ENCODE results near the gene GPR108.
"Not testable (repeated sequence)": the region's sequence is repeated elsewhere in the genome, so short reads cannot be mapped to it uniquely, and the experiment has no call there.

The GPR108 gene

GRCh38 chr19:6720369-6721137 lies 16.8 kb downstream of the GPR108 start, which contains the start of gene C3:
C3 (minus strand) TSS chr19:6720650; CDS start chr19:6720589, 61 bp downstream.
- no peak for DNase-seq (ENCODE audit: low spot score)

GRCh38 chr19:6719992-6720368 lies 17.4 kb downstream of the GPR108 start:
- DNase-seq (ENCODE audit: low spot score), result no peak

GRCh38 chr19:6719540-6719861 lies 17.9 kb downstream of the GPR108 start:
- DNase-seq (ENCODE audit: low spot score), result no peak

- peak; percentile 68 for DNase-seq (ENCODE audit: low spot score)
Measured at GRCh38 chr19:6718741-6719539, 18.4 kb downstream of the GPR108 start.

GRCh38 chr19:6718111-6718740 lies 19.2 kb downstream of the GPR108 start:
- no peak for DNase-seq (ENCODE audit: low spot score)

- DNase-seq (ENCODE audit: low spot score), result no peak
Measured at GRCh38 chr19:6717441-6717971, 19.9 kb downstream of the GPR108 start.

GRCh38 chr19:6717036-6717435 lies 20.3 kb downstream of the GPR108 start:
- DNase-seq (ENCODE audit: low spot score), result no peak

GRCh38 chr19:6716610-6716970 lies 20.8 kb downstream of the GPR108 start:
- DNase-seq (ENCODE audit: low spot score), result no peak

- DNase-seq (ENCODE audit: low spot score), result no peak
Measured at GRCh38 chr19:6714749-6715555, 22.4 kb downstream of the GPR108 start.

GRCh38 chr19:6713773-6714692 lies 23.3 kb downstream of the GPR108 start:
- peak; percentile 17 for DNase-seq (ENCODE audit: low spot score)

GRCh38 chr19:6712692-6713670 lies 24.4 kb downstream of the GPR108 start:
- peak; percentile 21 for DNase-seq (ENCODE audit: low spot score)

GRCh38 chr19:6712231-6712630 lies 25.1 kb downstream of the GPR108 start:
- DNase-seq (ENCODE audit: low spot score), result peak; percentile 22

GRCh38 chr19:6711605-6712004 lies 25.8 kb downstream of the GPR108 start:
- peak; percentile 41 for DNase-seq (ENCODE audit: low spot score)

GRCh38 chr19:6711078-6711361 lies 26.4 kb downstream of the GPR108 start:
- no peak for DNase-seq (ENCODE audit: low spot score)

- peak; percentile 59 for DNase-seq (ENCODE audit: low spot score)
Measured at GRCh38 chr19:6710273-6711077, 26.9 kb downstream of the GPR108 start.

- DNase-seq (ENCODE audit: low spot score), result no peak
Measured at GRCh38 chr19:6709549-6709948, 27.8 kb downstream of the GPR108 start.

GRCh38 chr19:6708913-6709312 lies 28.5 kb downstream of the GPR108 start:
- DNase-seq (ENCODE audit: low spot score), result not testable (repeated sequence)

- no peak for DNase-seq (ENCODE audit: low spot score)
Measured at GRCh38 chr19:6708346-6708745, 29.0 kb downstream of the GPR108 start.

GRCh38 chr19:6707658-6708018 lies 29.7 kb downstream of the GPR108 start:
- DNase-seq (ENCODE audit: low spot score), result no peak
